CD4-positive, alpha-beta T cell treated with Interleukin-1 beta for 1 hour (primary cell): ENCODE measurements around the gene H2AZ1.
"Not testable (repeated sequence)": the region's sequence is repeated elsewhere in the genome, so short reads cannot be mapped to it uniquely, and the experiment has no call there.

Experiments used
- DNase-seq, 2 donors: peaks; one replicate each; pipeline ENCODE4 v3.0.0-alpha.2; 2020 to 2022

The H2AZ1 gene

GRCh38 chr4:99949999-99950912, at the start of gene H2AZ1:
Gene H2AZ1, minus strand, starts transcription at chr4:99950275. Its CDS starts 105 bp downstream, at chr4:99950170.
- DNase-seq, result peak; percentile 97 to 98

- DNase-seq, result peak in 1 of 2 donors; percentile 2
These were observed 48.2 kb upstream of the H2AZ1 start for GRCh38 chr4:99998062-99998867.

- no peak for DNase-seq
These were observed 41.7 kb upstream of the H2AZ1 start for GRCh38 chr4:99991741-99992140.

- DNase-seq, result no peak
These were observed 37.6 kb upstream of the H2AZ1 start for GRCh38 chr4:99987681-99988080.

GRCh38 chr4:99986792-99987191, 36.7 kb upstream of the H2AZ1 start:
- DNase-seq, result no peak

DNA sequence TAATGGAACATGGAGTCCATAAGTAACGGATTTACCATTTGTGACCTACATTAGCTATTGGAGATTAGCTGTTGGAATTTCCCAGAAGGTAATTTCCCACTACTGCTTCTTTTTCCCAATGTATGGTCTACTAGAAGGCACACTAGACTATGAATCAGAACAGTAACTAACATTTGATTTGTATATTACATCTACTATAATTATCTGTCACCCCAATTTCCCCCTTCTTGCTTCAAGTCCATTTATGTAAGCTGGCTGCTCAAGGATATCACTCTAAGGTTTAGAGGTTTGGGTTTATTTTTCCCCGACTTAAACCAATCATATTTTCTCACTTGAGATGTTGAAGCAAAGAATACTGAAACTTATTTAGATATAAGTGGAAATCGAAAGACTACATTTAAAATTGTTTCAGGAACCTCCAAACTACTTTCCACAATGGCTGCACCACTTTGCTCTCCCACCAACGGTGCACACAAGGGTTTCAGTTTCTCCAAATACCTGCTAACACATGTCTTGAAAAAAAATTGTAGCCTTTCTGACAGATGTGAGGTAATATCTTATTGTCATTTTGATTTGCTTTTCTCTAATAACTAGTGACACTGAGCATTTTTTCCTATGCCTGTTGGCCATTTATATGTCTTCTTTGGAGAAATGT, 33.3 kb upstream of the H2AZ1 start:
- DNase-seq, result no peak

- DNase-seq, result no peak
These were observed 29.8 kb upstream of the H2AZ1 start for GRCh38 chr4:99979872-99980271.

DNA sequence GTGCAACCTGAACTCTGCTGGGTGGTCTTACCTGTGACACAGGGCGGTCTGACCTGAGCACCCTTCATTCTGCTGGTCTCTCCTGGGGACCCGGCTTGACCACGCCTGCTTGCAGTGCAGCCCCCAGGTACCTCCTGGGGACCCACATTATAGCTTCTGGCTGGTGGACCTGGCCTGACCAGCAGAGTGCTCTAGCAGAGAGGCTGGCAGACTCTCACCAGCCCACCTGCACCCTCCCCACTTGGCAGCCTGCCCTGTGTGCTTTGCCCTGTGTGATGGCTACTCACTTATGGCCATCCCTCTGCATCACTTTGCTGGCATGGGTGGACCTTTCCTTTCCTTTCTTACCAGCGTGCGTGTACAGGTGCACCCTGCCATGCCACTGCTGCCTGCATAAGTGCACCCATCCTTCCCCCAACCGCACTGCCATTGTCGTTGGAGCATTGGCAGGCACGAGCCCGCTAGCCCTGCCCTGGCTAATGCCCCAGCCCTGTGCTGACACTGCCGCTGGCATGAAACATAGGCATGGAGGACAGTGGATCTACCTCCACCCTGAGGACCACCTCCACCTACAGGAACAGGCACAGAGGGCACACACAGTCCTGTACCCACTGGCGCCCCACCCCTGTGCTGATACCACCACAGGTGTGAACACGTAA, 21.5 kb upstream of the H2AZ1 start:
- DNase-seq, result no peak

GRCh38 chr4:99968330-99968729, 18.3 kb upstream of the H2AZ1 start:
- DNase-seq, result no peak

GRCh38 chr4:99966692-99967091, 16.6 kb upstream of the H2AZ1 start:
- no peak for DNase-seq

DNA sequence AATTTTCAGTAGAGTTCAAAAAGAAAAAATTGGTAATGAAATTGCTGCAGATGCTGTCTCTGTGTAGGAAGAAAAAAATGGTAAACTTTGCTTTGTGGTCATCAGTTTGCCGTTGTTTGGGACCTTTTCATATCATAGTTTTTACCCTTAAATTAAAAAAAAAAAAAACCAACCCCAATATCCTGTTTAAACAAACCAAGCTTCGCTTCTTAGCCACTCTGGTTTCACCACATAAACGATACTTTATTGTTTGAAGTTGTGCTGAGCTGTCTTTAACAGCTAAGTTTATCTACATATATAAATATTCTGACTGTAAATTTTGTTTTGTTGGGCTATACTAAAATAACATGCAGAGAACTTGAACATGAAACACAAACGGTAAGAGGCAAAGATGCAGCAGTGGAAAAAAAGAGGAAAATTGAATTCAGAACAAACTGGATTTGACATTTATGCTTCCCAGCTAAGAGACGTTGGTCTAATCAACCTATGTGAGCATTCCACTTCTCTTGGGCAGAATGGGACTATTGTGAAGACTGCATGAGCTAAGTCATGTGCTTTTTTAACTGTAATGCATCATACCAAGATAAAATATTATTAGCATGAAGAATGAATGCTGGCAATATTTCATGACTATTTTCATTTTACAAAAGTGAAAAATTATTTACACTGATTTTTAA, 15.7 kb upstream of the H2AZ1 start:
- DNase-seq, result peak in 1 of 2 donors; percentile 23

DNA sequence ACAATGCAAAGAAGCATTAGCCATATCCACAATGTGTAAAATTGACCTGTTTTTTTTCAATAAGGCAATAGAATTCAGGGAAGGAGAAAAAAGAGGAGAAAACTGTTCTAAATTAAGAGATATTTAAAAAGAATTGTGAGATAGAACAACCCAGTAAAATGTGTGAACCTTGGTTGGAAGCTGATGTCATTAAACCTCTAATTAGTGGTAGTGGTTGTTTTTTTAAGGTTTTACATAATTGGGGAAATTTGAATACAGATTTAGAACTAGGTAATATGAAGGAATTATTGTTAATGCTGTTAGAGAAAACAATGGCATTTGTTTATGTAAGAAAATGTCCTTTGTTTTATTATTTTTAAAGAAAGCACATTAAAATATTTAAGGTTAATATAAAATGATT, 15.1 kb upstream of the H2AZ1 start:
- no peak for DNase-seq

GRCh38 chr4:99961711-99962110, 11.6 kb upstream of the H2AZ1 start:
- no peak for DNase-seq

DNA sequence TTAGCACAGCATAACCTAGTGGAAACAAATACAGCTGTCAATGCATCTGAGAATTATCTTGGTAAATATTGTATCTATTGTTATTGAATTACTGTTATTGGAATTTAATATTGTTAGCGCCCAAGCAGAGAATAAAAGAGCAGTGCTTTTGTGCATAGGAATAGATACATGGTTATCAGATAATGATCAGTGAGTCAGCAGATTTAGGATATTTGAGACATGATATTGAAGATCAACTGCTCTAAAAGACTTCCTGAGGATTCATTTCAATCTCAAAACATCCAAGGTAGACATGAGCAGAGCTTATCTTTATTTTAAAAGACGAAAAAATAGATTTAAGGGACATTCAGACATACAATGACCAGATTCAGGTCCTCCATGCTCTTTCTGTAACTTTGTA, 10.6 kb upstream of the H2AZ1 start:
- no peak for DNase-seq

DNA sequence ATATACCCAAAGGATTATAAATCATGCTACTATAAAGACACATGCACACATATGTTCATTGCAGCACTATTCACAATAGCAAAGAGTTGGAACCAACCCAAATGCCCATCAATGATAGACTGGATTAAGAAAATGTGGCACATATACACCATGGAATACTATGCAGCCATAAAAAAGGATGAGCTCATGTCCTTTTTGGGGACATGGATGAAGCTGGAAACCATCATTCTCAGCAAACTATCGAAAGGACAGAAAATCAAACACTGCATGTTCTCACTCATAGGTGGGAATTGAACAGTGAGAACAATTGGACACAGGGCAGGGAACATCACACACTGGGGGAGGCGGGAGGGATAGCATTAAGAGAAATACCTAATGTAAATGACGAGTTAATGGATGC, 8.1 kb upstream of the H2AZ1 start:
- not testable (repeated sequence) for DNase-seq

DNA sequence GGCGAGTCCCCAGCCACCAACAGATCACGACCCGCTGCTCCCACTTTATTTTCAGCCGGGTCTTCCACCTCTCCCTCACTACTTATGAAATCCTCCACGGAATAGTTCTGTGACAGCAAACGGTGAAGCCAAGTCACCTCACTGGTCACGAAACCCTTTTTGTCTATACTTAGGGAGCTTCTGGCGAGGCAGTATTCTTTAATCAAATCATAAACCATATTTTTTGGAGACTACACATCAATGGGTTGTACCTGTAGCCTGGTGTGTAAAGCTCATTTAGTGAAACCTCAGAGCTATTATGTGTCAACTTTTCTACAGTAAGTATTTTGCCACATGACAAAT, 809 bp upstream of the H2AZ1 start:
- no peak for DNase-seq

DNA sequence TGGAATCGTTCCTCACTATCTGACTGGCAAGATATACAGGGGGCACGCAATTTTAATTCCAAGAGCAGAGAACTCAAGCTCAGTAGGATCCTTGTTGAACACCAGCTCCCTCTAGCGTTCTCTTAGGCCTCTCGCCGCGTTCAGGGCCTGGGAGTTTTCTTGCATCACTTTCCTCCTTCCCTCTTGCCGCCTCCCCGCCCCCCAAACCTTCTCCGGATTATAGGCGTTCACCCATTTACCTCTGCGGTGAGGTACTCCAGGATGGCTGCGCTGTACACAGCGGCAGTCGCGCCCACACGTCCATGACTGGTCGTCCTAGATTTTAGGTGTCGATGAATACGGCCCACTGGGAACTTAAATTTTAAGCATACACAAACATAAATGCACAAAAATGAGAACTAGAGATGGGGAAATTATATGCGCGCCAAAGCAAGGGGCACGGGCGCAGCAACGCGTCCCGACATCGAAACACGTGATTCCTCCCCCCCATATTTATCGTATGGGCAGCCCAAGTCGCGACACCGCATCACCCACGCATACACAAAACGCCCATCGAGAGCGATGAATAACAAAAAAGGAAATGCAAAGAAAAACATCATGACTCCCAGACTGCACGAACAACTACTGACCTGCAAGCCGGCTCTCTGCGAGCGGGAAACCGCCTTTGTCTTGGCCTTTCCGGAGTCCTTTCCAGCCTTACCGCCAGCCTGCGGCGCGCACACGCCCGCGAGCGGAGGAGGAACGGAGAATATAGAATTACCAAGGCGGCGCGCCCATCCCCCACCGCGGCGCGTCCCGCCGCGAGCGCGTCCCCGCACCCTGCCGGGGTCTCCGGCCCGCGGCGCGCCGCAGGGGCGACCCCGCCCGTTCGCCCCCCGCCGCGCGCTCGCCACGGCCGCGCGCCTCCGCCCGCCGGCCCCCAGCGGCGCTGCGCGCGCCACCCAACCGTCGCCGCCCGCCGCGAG, 759 bp downstream of the H2AZ1 start:
- peak; percentile 89 to 92 for DNase-seq

DNA sequence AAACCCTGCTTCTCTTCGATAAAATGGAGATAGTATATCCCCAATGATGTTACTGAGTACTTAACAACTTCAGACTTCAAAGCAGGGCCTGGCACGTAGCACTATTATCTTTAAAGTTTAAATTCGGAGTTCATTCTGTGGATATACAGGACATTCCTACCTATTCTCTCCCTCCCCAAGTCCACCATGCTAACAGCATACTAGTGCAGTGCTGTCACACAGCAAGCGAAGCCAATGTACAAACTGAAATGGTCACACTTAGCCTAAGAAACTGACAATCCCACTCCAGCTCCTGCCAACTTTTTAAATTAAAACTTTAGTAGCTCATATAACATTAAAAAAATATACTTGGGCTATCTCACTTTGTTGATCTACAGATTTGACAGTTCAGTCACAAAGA, 2.5 kb downstream of the H2AZ1 start:
- DNase-seq, result no peak

DNA sequence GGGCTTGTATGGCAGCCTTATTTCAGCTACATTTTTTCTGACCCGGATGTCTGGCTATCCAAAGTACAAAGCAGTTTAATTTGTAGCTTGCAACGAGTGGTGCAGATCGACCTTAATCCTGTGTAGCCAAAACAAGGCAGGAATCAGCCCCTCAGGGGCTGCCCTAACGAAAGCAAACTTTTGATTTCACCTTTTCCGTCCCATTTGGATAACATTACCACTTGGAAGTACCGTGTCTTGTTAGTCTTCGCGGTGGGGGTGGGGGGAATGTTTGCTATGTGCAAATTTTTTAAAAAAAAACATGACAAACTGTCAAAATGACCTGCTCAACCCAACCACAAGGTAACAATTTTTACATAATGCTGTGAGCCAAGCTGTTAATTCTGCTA, 2.9 kb downstream of the H2AZ1 start:
- DNase-seq, result no peak

- peak; percentile 82 to 84 for DNase-seq
These were observed 3.5 kb downstream of the H2AZ1 start, which contains the start of gene DNAJB14 for GRCh38 chr4:99946356-99947189. Gene DNAJB14, minus strand, starts transcription at chr4:99946618. Its CDS starts 47 bp downstream, at chr4:99946571.
